Stimulated activated CD4-positive, alpha-beta T cell treated with anti-CD3 and anti-CD28 coated beads, Interleukin-15, amount 100 ng/mL, for 48 hours (primary cell): ENCODE results near the gene CDK5R2.
"Not testable (repeated sequence)": the region's sequence is repeated elsewhere in the genome, so short reads cannot be mapped to it uniquely, and the experiment has no call there.

Experiments used
- DNase-seq, 2 donors: peaks; one replicate each; pipeline ENCODE4 v3.0.0-alpha.2; 2020; ENCODE audit warnings: low read depth in 2 of 2

The CDK5R2 gene

GRCh38 chr2:218959141-218959731 is at the start of gene CDK5R2:
Gene CDK5R2, plus strand, starts transcription at chr2:218959666. Its CDS starts 155 bp downstream, at chr2:218959821.
- DNase-seq: peak; percentile 65 to 78

GRCh38 chr2:218910741-218911140 is 48.7 kb upstream of the CDK5R2 start:
- no peak for DNase-seq

GRCh38 chr2:218920504-218920903 is 39.0 kb upstream of the CDK5R2 start:
- DNase-seq: no peak

- DNase-seq: no peak
Measured at GRCh38 chr2:218924757-218925156, 34.7 kb upstream of the CDK5R2 start.

GRCh38 chr2:218925434-218925833 is 34.0 kb upstream of the CDK5R2 start:
- DNase-seq: no peak

- no peak for DNase-seq
Measured at GRCh38 chr2:218927422-218927821, 32.0 kb upstream of the CDK5R2 start.

- no peak for DNase-seq
Measured at GRCh38 chr2:218927876-218928275, 31.6 kb upstream of the CDK5R2 start.

- DNase-seq: not testable (repeated sequence)
Measured at GRCh38 chr2:218930488-218930887, 29.0 kb upstream of the CDK5R2 start.

- not testable (repeated sequence) for DNase-seq
Measured at GRCh38 chr2:218931751-218932150, 27.7 kb upstream of the CDK5R2 start.

GRCh38 chr2:218944759-218945404 is 14.6 kb upstream of the CDK5R2 start:
- DNase-seq: no peak

- DNase-seq: no peak
Measured at GRCh38 chr2:218946621-218947020, 12.8 kb upstream of the CDK5R2 start.

GRCh38 chr2:218952160-218952559 is 7.3 kb upstream of the CDK5R2 start:
- DNase-seq: no peak

- no peak for DNase-seq
Measured at GRCh38 chr2:218953366-218953954, 6.0 kb upstream of the CDK5R2 start.

GRCh38 chr2:218954541-218955300 is 4.7 kb upstream of the CDK5R2 start:
- no peak for DNase-seq

- no peak for DNase-seq
Measured at GRCh38 chr2:218956039-218956438, 3.4 kb upstream of the CDK5R2 start.

GRCh38 chr2:218957671-218958070 is 1.8 kb upstream of the CDK5R2 start:
- no peak for DNase-seq

- DNase-seq: no peak
Measured at GRCh38 chr2:218958276-218958675, 1.2 kb upstream of the CDK5R2 start.

GRCh38 chr2:218959761-218960308 is 369 bp downstream of the CDK5R2 start:
- no peak for DNase-seq

GRCh38 chr2:218960309-218961165 is 1.1 kb downstream of the CDK5R2 start:
- DNase-seq: no peak

- no peak for DNase-seq
Measured at GRCh38 chr2:218961229-218961628, 1.8 kb downstream of the CDK5R2 start.
